ENCODE measurements around the gene MKNK1.

Gene MKNK1

GRCh38 chr1:46515576-46515975 is 88.5 kb downstream of the MKNK1 start:
- H3K9ac ChIP-seq (ENCODE audit: low read depth, low read length), result no peak overlapping the region
- no peaks in the 10 kb centered on the region for H3K36me3 ChIP-seq (ENCODE audit: insufficient read depth, low read length)
- H3K9me3 ChIP-seq (ENCODE audit: control insufficient read depth, insufficient read depth, low read length), result no peaks in the 10 kb centered on the region
- peaks cover 22% of the 10 kb centered on the region for H3K4me1 ChIP-seq (ENCODE audit: insufficient read depth, low read length)

- Histone ChIP-seq H3K36me3 (ENCODE audit: insufficient read depth, low read length) (no peaks in the 10 kb centered on the region), H3K9ac (ENCODE audit: low read depth, low read length) (no peak overlapping the region), H3K4me1 (ENCODE audit: insufficient read depth, low read length) (peaks cover 16% of the 10 kb centered on the region), H3K9me3 (ENCODE audit: control insufficient read depth, insufficient read depth, low read length) (no peaks in the 10 kb centered on the region)
Observed at GRCh38 chr1:46513536-46513935, 90.5 kb downstream of the MKNK1 start.

- H3K9ac ChIP-seq (ENCODE audit: low read depth, low read length), result no peak overlapping the region
- H3K9me3 ChIP-seq (ENCODE audit: control insufficient read depth, insufficient read depth, low read length), result no peaks in the 10 kb centered on the region
- peaks cover 16% of the 10 kb centered on the region for H3K4me1 ChIP-seq (ENCODE audit: insufficient read depth, low read length)
- no peaks in the 10 kb centered on the region for H3K36me3 ChIP-seq (ENCODE audit: insufficient read depth, low read length)
Observed at GRCh38 chr1:46512792-46513190, 91.3 kb downstream of the MKNK1 start.

- no peak overlapping the region for H3K9ac ChIP-seq (ENCODE audit: low read depth, low read length)
- no peaks in the 10 kb centered on the region for H3K36me3 ChIP-seq (ENCODE audit: insufficient read depth, low read length)
- peaks cover 14% of the 10 kb centered on the region for H3K4me1 ChIP-seq (ENCODE audit: insufficient read depth, low read length)
- H3K9me3 ChIP-seq (ENCODE audit: control insufficient read depth, insufficient read depth, low read length), result no peaks in the 10 kb centered on the region
Observed at GRCh38 chr1:46512135-46512791, 91.8 kb downstream of the MKNK1 start.

- Histone ChIP-seq H3K9ac (ENCODE audit: low read depth, low read length) (no peak overlapping the region), H3K4me1 (ENCODE audit: insufficient read depth, low read length) (peaks cover 3% of the 10 kb centered on the region; the same call in 1 of the 2 replicates), H3K36me3 (ENCODE audit: insufficient read depth, low read length) (no peaks in the 10 kb centered on the region), H3K9me3 (ENCODE audit: control insufficient read depth, insufficient read depth, low read length) (no peaks in the 10 kb centered on the region)
Observed at GRCh38 chr1:46510998-46511365, 93.1 kb downstream of the MKNK1 start.

- peaks cover 3% of the 10 kb centered on the region; the same call in 1 of the 2 replicates for H3K4me1 ChIP-seq (ENCODE audit: insufficient read depth, low read length)
- no peaks in the 10 kb centered on the region for H3K9me3 ChIP-seq (ENCODE audit: control insufficient read depth, insufficient read depth, low read length)
- H3K9ac ChIP-seq (ENCODE audit: low read depth, low read length), result no peak overlapping the region
- no peaks in the 10 kb centered on the region for H3K36me3 ChIP-seq (ENCODE audit: insufficient read depth, low read length)
Observed at GRCh38 chr1:46510341-46510997, 93.6 kb downstream of the MKNK1 start.

GRCh38 chr1:46508757-46509156 is 95.3 kb downstream of the MKNK1 start:
- H3K9me3 ChIP-seq (ENCODE audit: control insufficient read depth, insufficient read depth, low read length), result no peaks in the 10 kb centered on the region
- H3K4me1 ChIP-seq (ENCODE audit: insufficient read depth, low read length), result peaks cover 3% of the 10 kb centered on the region; the same call in 1 of the 2 replicates
- H3K36me3 ChIP-seq (ENCODE audit: insufficient read depth, low read length), result no peaks in the 10 kb centered on the region
- no peak overlapping the region for H3K9ac ChIP-seq (ENCODE audit: low read depth, low read length)

All from ES-I3 (cell line).